ENCODE data around the gene DLGAP1. TPM values are rescaled to one million over a fixed set of nuclear protein-coding genes. Genes with fewer than 3 reads are reported as not detected.
A peak's percentile ranks its signal among the peaks of the same experiment; 100 is the strongest.

The DLGAP1 gene
- polyA plus RNA-seq, 1 of the 3 experiments (the other 2 are of a cell fraction), result not detected

DNA sequence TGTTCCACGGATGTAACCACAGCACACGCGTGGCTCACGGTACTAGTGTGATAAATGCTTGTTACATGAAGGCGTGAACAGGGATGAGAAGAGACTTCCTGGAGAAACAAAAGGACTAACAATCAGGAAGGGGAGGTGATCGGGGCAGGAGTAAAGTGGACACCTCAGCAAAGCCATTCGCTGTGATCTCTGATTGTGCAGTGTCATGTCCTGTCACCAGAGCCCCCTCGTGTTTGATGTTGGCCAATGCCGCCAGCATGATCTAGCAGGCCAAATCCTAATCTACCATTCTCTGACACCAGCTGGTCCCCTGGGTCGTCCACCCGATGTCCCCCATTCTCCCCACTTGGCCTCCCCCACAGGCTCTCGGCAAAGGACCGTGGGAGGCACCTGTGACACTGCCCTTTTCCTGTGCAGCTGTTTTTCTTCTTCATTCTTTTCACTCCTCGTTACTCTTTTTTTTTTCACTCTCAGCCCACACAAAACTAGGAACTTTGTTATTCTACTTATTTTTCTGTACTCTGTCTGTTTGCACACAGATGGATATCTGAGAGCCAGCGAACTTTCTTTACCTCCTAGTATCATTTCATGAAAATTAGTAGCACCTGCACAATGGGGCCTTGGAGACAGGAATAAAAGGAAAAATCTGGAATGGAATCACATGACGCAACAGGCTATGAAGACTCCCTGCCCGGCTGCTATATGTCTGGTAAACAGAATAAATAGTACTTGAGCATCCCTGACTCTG, 858.3 kb downstream of the DLGAP1 start (continued):
- TF ChIP-seq, protein P1, sequence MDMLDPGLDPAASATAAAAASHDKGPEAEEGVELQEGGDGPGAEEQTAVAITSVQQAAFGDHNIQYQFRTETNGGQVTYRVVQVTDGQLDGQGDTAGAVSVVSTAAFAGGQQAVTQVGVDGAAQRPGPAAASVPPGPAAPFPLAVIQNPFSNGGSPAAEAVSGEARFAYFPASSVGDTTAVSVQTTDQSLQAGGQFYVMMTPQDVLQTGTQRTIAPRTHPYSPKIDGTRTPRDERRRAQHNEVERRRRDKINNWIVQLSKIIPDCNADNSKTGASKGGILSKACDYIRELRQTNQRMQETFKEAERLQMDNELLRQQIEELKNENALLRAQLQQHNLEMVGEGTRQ (IDR thresholded peaks at IDR 0.05; ENCODE audit: borderline replicate concordance, low read depth, low read length), result no peak
- peak; percentile 56 for TF ChIP-seq SMC3 (IDR thresholded peaks at IDR 0.05; ENCODE audit: low read depth, low read length)

DNA sequence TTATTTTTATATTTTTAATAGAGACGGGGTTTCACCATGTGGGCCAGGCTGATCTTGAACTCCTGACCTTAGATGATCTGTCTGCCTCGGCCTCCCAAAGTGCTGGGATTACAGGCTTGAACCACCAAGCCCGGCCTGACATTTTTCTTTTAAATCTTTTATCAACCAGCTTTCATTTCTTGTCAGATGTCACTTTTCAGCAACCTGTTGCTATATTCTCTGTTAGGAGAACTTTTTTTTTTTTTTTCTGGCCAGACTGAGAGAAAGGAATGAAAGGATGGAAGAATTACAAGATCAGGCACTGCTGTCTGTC, 858.8 kb downstream of the DLGAP1 start:
- Histone ChIP-seq H3K4me2 (peak overlapping the region; percentile 93), H3K79me2 (ENCODE audit: insufficient read depth) (peaks cover 41% of the 10 kb centered on the region), H3K27me3 (ENCODE audit: insufficient read depth) (no peaks in the 10 kb centered on the region), H3K4me1 (ENCODE audit: control insufficient read depth in 1 of 2, insufficient read depth in 2 of 2, low read depth in 1 of 2, low read length in 1 of 2) (peaks cover 36 to 52% of the 10 kb centered on the region in 2 experiments), H3K36me3 (replicated peaks in 1 of 2; ENCODE audit: control insufficient read depth in 1 of 2, insufficient read depth in 2 of 2, low read length in 1 of 2) (peaks cover 0 to 4% of the 10 kb centered on the region in 2 experiments), H4K20me1 (ENCODE audit: insufficient read depth) (no peaks in the 10 kb centered on the region), H2AFZ (ENCODE audit: low read depth) (no peak overlapping the region), H3K9ac (peak overlapping the region; percentile 92; the same call in 1 of the 2 replicates), H3F3A (replicated peaks; ENCODE audit: insufficient read depth) (peaks cover 44% of the 10 kb centered on the region), H3K4me3 (ENCODE audit: low read depth in 2 of 2, low read length in 1 of 2) (peak overlapping the region in 1 of 2 experiments; percentile 40; a peak in 1 of 4 replicates), H3K9me2 (no peaks in the 10 kb centered on the region), H3K9me3 (no peaks in the 10 kb centered on the region), H3K27ac (ENCODE audit: low read depth in 2 of 2, low read length in 1 of 2) (peak overlapping the region; percentile 100)
- 64% methylated on average over 3 of the region's 3 CpGs for WGBS (ENCODE audit: low lambda C conversion rate)
- no peak for DNase-seq
- TF ChIP-seq FOXJ3 (CRISPR knock-in tag; IDR thresholded peaks at IDR 0.05), result no peak
- TF ChIP-seq JUND (IDR thresholded peaks at IDR 0.05), result no peak
- no peak for TF ChIP-seq EZH2phosphoT487 (IDR thresholded peaks at IDR 0.05; ENCODE audit: borderline replicate concordance, low read depth)
- no peak for TF ChIP-seq TAF1 (IDR thresholded peaks at IDR 0.05; ENCODE audit: borderline replicate concordance, low read depth, low read length)
- TF ChIP-seq POLR2AphosphoS5 (IDR thresholded peaks at IDR 0.05; ENCODE audit: low read depth, low read length), result no peak
- TF ChIP-seq CHD2 (IDR thresholded peaks at IDR 0.05; ENCODE audit: low read length, partially characterized antibody), result no peak
- TF ChIP-seq SMC3 (IDR thresholded peaks at IDR 0.05; ENCODE audit: low read depth, low read length), result no peak
- no peak for TF ChIP-seq FOSL2 (IDR thresholded peaks at IDR 0.05; ENCODE audit: borderline replicate concordance, low read depth)
- ChIA-PET CTCF (interaction anchor here (0.6 to 6.1 kb wide), 13 partner anchors 9 to 329 kb away, joined by 3 to 76 read pairs (median 5); no protein-coding TSS in a partner anchor), POLR2A (no interaction called here)

DNA sequence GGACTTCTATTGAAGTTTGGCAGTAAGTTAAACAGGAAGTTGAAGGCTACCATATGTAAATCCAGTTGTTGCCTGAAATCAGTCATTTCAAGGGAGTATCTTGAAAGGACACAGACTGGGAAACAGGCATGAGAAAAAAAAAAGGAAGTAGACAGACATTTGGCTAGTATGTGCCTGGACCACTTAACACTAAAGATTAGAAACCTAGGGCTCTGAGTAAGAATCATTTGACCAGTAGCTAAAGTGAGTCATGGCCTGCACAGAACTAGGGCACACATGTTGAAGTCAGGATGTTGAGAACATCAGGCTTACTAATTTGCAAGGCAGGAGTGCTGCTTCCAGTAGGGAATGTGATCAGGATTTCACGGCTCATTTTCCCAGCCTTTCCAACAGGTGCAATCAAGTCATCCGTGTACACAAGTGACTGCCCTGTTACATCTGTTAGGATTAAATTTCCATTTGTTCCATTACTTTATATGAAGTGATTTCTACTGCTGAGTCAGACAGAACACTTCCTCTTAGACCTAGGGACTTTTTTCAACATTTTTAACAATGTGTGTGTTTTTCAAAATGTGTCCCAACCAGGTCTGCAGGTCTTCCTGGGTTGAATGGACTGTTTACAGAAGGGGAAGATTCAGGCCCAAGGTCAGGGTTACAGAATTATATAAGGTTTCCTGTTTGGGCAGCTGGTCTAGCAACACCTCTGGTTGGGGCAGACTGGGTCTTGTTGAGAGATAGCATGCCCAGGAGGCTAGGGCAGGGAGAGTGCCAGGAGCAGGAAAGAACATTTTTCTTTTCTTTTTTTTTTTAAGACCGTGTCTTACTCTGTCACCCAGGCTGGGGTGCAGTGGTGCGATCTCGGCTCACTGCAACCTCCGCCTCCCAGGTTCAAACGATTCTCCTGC, 859.5 kb downstream of the DLGAP1 start:
- peaks cover 41% of the 10 kb centered on the region for H3F3A ChIP-seq (replicated peaks; ENCODE audit: insufficient read depth)
- H3K79me2 ChIP-seq (ENCODE audit: insufficient read depth), result peaks cover 41% of the 10 kb centered on the region
- H3K9me2 ChIP-seq, result no peaks in the 10 kb centered on the region
- CTCF ChIA-PET, result interaction anchor here (0.6 to 6.1 kb wide), 24 partner anchors 10 to 329 kb away, joined by 3 to 76 read pairs (median 5); no protein-coding TSS in a partner anchor
- peaks cover 36 to 52% of the 10 kb centered on the region in 2 experiments for H3K4me1 ChIP-seq (ENCODE audit: control insufficient read depth in 1 of 2, insufficient read depth in 2 of 2, low read depth in 1 of 2, low read length in 1 of 2)
- peak overlapping the region; percentile 93 for H3K4me2 ChIP-seq
- H3K27me3 ChIP-seq (ENCODE audit: insufficient read depth), result no peaks in the 10 kb centered on the region
- peak overlapping the region; percentile 53 to 67 for H3K4me3 ChIP-seq (ENCODE audit: low read depth in 2 of 2, low read length in 1 of 2)
- WGBS (ENCODE audit: low lambda C conversion rate), result 49% methylated on average over 7 of the region's 7 CpGs
- H3K36me3 ChIP-seq (replicated peaks in 1 of 2; ENCODE audit: control insufficient read depth in 1 of 2, insufficient read depth in 2 of 2, low read length in 1 of 2), result peaks cover 0 to 4% of the 10 kb centered on the region in 2 experiments
- H4K20me1 ChIP-seq (ENCODE audit: insufficient read depth), result no peaks in the 10 kb centered on the region
- TF ChIP-seq EP300 (IDR thresholded peaks at IDR 0.05; ENCODE audit: borderline replicate concordance in 1 of 2, low read depth in 1 of 2, low read length in 1 of 2), result peak in 1 of 2 experiments; percentile 64; a peak in 1 of 4 replicates
- no peak for TF ChIP-seq SMC3 (IDR thresholded peaks at IDR 0.05; ENCODE audit: low read depth, low read length)
- TF ChIP-seq FOSL2 (IDR thresholded peaks at IDR 0.05; ENCODE audit: borderline replicate concordance, low read depth), result peak; percentile 88
- peak; percentile 66 for TF ChIP-seq TCF12 (IDR thresholded peaks at IDR 0.05)
- TF ChIP-seq, protein P2, sequence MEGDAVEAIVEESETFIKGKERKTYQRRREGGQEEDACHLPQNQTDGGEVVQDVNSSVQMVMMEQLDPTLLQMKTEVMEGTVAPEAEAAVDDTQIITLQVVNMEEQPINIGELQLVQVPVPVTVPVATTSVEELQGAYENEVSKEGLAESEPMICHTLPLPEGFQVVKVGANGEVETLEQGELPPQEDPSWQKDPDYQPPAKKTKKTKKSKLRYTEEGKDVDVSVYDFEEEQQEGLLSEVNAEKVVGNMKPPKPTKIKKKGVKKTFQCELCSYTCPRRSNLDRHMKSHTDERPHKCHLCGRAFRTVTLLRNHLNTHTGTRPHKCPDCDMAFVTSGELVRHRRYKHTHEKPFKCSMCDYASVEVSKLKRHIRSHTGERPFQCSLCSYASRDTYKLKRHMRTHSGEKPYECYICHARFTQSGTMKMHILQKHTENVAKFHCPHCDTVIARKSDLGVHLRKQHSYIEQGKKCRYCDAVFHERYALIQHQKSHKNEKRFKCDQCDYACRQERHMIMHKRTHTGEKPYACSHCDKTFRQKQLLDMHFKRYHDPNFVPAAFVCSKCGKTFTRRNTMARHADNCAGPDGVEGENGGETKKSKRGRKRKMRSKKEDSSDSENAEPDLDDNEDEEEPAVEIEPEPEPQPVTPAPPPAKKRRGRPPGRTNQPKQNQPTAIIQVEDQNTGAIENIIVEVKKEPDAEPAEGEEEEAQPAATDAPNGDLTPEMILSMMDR (IDR thresholded peaks at IDR 0.05), result no peak
- no peak for TF ChIP-seq RCOR1 (IDR thresholded peaks at IDR 0.05; ENCODE audit: low read length)
- TF ChIP-seq MXI1 (IDR thresholded peaks at IDR 0.05; ENCODE audit: low read depth, low read length), result no peak
- TF ChIP-seq, protein P3, sequence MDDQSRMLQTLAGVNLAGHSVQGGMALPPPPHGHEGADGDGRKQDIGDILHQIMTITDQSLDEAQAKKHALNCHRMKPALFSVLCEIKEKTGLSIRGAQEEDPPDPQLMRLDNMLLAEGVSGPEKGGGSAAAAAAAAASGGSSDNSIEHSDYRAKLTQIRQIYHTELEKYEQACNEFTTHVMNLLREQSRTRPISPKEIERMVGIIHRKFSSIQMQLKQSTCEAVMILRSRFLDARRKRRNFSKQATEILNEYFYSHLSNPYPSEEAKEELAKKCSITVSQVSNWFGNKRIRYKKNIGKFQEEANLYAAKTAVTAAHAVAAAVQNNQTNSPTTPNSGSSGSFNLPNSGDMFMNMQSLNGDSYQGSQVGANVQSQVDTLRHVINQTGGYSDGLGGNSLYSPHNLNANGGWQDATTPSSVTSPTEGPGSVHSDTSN (IDR thresholded peaks at IDR 0.05), result 0 out of 2 replicates have a peak, but pooled peaks have one; percentile 18
- TF ChIP-seq JUND (IDR thresholded peaks at IDR 0.05), result peak; percentile 80
- no peak for TF ChIP-seq ELF1 (IDR thresholded peaks at IDR 0.05)
- no peak for TF ChIP-seq EZH2phosphoT487 (IDR thresholded peaks at IDR 0.05; ENCODE audit: borderline replicate concordance, low read depth)
- TF ChIP-seq FOXM1 (IDR thresholded peaks at IDR 0.05; ENCODE audit: low read depth), result no peak
- TF ChIP-seq RXRA (IDR thresholded peaks at IDR 0.05; ENCODE audit: borderline replicate concordance, low read depth), result peak; percentile 39; the same call in 1 of the 2 replicates
- 0 out of 2 replicates have a peak, but pooled peaks have one; percentile 27 for TF ChIP-seq NFIC (IDR thresholded peaks at IDR 0.05; ENCODE audit: borderline replicate concordance)
- peak overlapping the region; percentile 100 for H3K27ac ChIP-seq (ENCODE audit: low read depth in 2 of 2, low read length in 1 of 2)
- H3K9me3 ChIP-seq, result no peaks in the 10 kb centered on the region
- H2AFZ ChIP-seq (ENCODE audit: low read depth), result no peak overlapping the region
- POLR2A ChIA-PET, result interaction anchor here (0.6 to 2.4 kb wide), 5 partner anchors 19 to 312 kb away, joined by 4 to 10 read pairs (median 6); no protein-coding TSS in a partner anchor
- H3K9ac ChIP-seq, result peak overlapping the region; percentile 92
- no peak for DNase-seq
